K562 (cell line): ENCODE data around the gene BSDC1. TPM values are rescaled to one million over a fixed set of nuclear protein-coding genes. Genes with fewer than 3 reads are reported as not detected.

Experiments used
- CHD4 ChIP-seq: fragments of 200-600 bp; sonication (generic); IDR thresholded peaks from 3 replicates; pipeline ENCODE4 v1.6.1; 2012; ENCODE audit warnings: low read depth, mild to moderate bottlenecking, mixed read lengths, low read length, inconsistent platforms; ENCODE audit not compliant: insufficient read depth, insufficient replicate concordance, poor library complexity, severe bottlenecking
- ETS2 ChIP-seq: IDR thresholded peaks from 2 replicates; pipeline ENCODE4 v1.6.1; 2016; ENCODE audit warnings: borderline replicate concordance, missing genetic modification characterization, mild to moderate bottlenecking, moderate library complexity, missing compliant biosample characterization; ENCODE audit not compliant: poor library complexity, severe bottlenecking
- ETV6 ChIP-seq, 3 experiments: fragments of 150-350 bp in 1 of 3; sonication (generic) in 1 of 3; formaldehyde crosslinking in 1 of 3; IDR thresholded peaks; 2 replicates each; pipeline versions ENCODE4 v1.6.1 to v1.8.0; 2014 to 2022; ENCODE audit warnings: borderline replicate concordance in 2 of 3, low read depth in 2 of 3, antibody characterized with exemption in 1 of 3, low read length in 1 of 3, mild to moderate bottlenecking in 1 of 3, missing genetic modification reagents in 1 of 3
- GATA2 ChIP-seq: sonication (generic); formaldehyde crosslinking; IDR thresholded peaks from 2 replicates; pipeline ENCODE4 v1.4.0; 2020; ENCODE audit warnings: mild to moderate bottlenecking, missing genetic modification reagents
- MTA1 ChIP-seq: fragments of 450-650 bp; IDR thresholded peaks from 2 replicates; pipeline ENCODE4 v1.6.1; 2017; ENCODE audit warnings: borderline replicate concordance
- RBM39 ChIP-seq: fragments of 200-400 bp; formaldehyde crosslinking; optimal IDR thresholded peaks from 2 replicates; pipeline ENCODE3; 2018; ENCODE audit warnings: low read depth, low read length
- SIN3B ChIP-seq: fragments of 450-650 bp; IDR thresholded peaks from 2 replicates; pipeline ENCODE4 v1.6.1; 2017; ENCODE audit warnings: low read depth, mild to moderate bottlenecking, moderate library complexity
- SP1 ChIP-seq: sonication (generic); formaldehyde crosslinking; IDR thresholded peaks from 2 replicates; pipeline ENCODE4 v1.8.1; 2022; ENCODE audit warnings: mild to moderate bottlenecking, missing genetic modification reagents
- YY1 ChIP-seq, 3 experiments: IDR thresholded peaks; 2 replicates each; pipeline ENCODE4 v1.6.1; 2011; ENCODE audit warnings: low read length in 2 of 3, mild to moderate bottlenecking in 2 of 3, moderate library complexity in 2 of 3, borderline replicate concordance in 1 of 3, control low read depth in 1 of 3, low read depth in 1 of 3; ENCODE audit not compliant: insufficient read depth in 3 of 3, insufficient replicate concordance in 2 of 3, control insufficient read depth in 1 of 3, insufficient read length in 1 of 3; ENCODE audit errors: extremely low read depth in 1 of 3
- ZFP36 ChIP-seq: fragments of 150-350 bp; IDR thresholded peaks from 2 replicates; pipeline ENCODE4 v1.6.1; 2018; ENCODE audit warnings: low read length, low read depth; ENCODE audit not compliant: partially characterized antibody
- ZNF263 ChIP-seq: sonication (generic); formaldehyde crosslinking; IDR thresholded peaks from 2 replicates; pipeline ENCODE4 v1.8.0; 2022; ENCODE audit warnings: mild to moderate bottlenecking, missing genetic modification reagents, borderline replicate concordance
- ZNF41 ChIP-seq: fragments of 250-450 bp; sonication (Bioruptor Pico); conservative IDR thresholded peaks from 2 replicates; pipeline ENCODE4 v1.4.0; 2020; ENCODE audit warnings: mild to moderate bottlenecking
- ZNF507 ChIP-seq: conservative IDR thresholded peaks from 2 replicates; pipeline ENCODE4 v1.6.1; 2017; ENCODE audit warnings: missing genetic modification characterization, missing compliant biosample characterization
- polyA plus RNA-seq, 8 experiments: library from polyadenylated mRNA; depleted of rRNA in 4 of 8; stranded (reverse) in 5 of 8; unstranded in 3 of 8; fragments of >200 nt; fragmentation: Nextera tagmentation in 2 of 8; fragmentation: Illumina TruSeq in 1 of 8; extraction: Ambion mirVana in 2 of 8; extraction: Trizol in 1 of 8; gene quantifications; 2 replicates each; pipeline versions ENCODE4 v1.2.1 to v1.2.3, GENCODE V29; 2011 to 2014; ENCODE audit warnings: inconsistent platforms in 1 of 8, missing spikeins in 1 of 8
- total RNA-seq, 7 experiments: library from RNA; depleted of rRNA in 6 of 7; stranded (reverse); fragments of >200 nt in 6 of 7; fragmentation: Illumina TruSeq in 2 of 7; extraction: Trizol in 2 of 7; gene quantifications; 2 replicates each; pipeline versions ENCODE4 v1.2.1 to v1.2.3, GENCODE V29; 2011 to 2021; ENCODE audit warnings: low replicate concordance in 1 of 7
- TF ChIP-seq, protein P1 (sequence below): fragments of 450-650 bp; formaldehyde crosslinking; IDR thresholded peaks from 2 replicates; pipeline ENCODE4 v1.4.0; 2022; ENCODE audit warnings: missing genetic modification characterization
- TF ChIP-seq, protein P2 (sequence below): fragments of 450-650 bp; IDR thresholded peaks from 2 replicates; pipeline ENCODE4 v1.6.1; 2017; ENCODE audit warnings: antibody characterized with exemption
- TF ChIP-seq, protein P3 (sequence below), 2 experiments: IDR thresholded peaks; 2 replicates each; pipeline ENCODE4 v1.6.1; 2011; ENCODE audit warnings: borderline replicate concordance in 1 of 2, control low read depth in 1 of 2, low read depth in 1 of 2, low read length in 1 of 2, mild to moderate bottlenecking in 1 of 2, mixed read lengths in 1 of 2, moderate library complexity in 1 of 2; ENCODE audit not compliant: insufficient read depth in 1 of 2, insufficient read length in 1 of 2, poor library complexity in 1 of 2, severe bottlenecking in 1 of 2; ENCODE audit errors: extremely low read depth in 1 of 2

Gene BSDC1
- total and polyA plus RNA-seq, 9 of the 15 experiments (the other 6 are each of a cell fraction or from before 2014, with no cell fraction given) = 10.2 to 96.8 (median 73.1) TPM

DNA sequence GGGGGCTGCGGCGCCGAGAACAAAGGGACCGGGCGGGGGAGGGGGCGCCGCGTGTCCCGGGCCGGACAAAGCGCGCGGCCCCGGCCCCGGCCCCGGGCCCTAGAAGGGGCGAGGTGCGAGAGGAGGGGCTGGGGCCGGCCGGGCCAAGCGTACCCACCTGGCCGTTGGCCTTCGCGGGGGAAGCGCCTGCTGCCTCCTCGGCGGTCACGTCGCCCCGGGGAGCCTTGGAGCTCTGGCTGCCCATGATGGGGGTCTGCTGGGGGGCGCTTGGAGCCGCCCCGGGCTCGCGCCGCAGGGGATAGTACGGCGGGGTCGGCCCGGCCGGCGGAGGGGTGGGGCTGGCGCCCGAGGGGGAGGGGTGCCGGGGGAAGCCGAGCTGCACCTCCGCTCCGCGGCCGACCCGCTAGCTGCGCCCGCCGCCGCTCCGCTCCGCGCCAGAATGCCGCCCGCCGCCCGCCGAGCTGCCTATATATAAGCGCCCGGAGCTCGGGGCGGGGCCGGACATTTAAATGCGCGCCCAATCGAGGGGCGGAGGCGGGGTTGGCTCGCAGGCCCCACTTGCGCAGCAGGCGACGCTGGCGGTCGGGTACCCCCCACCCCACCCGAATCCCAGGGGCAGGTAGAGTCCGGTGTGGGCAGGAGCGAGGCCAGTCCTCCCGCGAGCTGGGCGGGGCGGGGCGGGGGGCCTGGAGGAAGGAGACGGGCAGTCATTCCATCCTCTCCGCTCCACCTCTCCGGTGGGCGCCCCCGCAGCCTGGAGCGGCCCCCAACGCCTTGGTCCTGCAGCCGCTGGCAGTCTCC lies 58.3 kb downstream of the BSDC1 start, which contains the start of gene MARCKSL1 (continued):
- TF ChIP-seq ZNF263 (CRISPR knock-in tag) = peak; percentile 52
- TF ChIP-seq RBM39 = no peak
- TF ChIP-seq CHD4 = no peak
- no peak for TF ChIP-seq ETV6 (IDR thresholded peaks at IDR 0.05; ENCODE audit: borderline replicate concordance in 1 of 2, low read depth in 2 of 2, low read length in 1 of 2)
- TF ChIP-seq ETV6 (CRISPR knock-in tag; IDR thresholded peaks at IDR 0.05; ENCODE audit: borderline replicate concordance) = no peak
- TF ChIP-seq, protein P1, sequence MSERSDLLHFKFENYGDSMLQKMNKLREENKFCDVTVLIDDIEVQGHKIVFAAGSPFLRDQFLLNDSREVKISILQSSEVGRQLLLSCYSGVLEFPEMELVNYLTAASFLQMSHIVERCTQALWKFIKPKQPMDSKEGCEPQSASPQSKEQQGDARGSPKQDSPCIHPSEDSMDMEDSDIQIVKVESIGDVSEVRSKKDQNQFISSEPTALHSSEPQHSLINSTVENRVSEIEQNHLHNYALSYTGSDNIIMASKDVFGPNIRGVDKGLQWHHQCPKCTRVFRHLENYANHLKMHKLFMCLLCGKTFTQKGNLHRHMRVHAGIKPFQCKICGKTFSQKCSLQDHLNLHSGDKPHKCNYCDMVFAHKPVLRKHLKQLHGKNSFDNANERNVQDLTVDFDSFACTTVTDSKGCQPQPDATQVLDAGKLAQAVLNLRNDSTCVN (CRISPR knock-in tag) = no peak
- peak; percentile 83 for TF ChIP-seq SP1
- TF ChIP-seq ZNF507 (tag) = no peak
- TF ChIP-seq ETS2 = no peak
- TF ChIP-seq, protein P2, sequence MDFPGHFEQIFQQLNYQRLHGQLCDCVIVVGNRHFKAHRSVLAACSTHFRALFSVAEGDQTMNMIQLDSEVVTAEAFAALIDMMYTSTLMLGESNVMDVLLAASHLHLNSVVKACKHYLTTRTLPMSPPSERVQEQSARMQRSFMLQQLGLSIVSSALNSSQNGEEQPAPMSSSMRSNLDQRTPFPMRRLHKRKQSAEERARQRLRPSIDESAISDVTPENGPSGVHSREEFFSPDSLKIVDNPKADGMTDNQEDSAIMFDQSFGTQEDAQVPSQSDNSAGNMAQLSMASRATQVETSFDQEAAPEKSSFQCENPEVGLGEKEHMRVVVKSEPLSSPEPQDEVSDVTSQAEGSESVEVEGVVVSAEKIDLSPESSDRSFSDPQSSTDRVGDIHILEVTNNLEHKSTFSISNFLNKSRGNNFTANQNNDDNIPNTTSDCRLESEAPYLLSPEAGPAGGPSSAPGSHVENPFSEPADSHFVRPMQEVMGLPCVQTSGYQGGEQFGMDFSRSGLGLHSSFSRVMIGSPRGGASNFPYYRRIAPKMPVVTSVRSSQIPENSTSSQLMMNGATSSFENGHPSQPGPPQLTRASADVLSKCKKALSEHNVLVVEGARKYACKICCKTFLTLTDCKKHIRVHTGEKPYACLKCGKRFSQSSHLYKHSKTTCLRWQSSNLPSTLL = no peak
- TF ChIP-seq, protein P3, sequence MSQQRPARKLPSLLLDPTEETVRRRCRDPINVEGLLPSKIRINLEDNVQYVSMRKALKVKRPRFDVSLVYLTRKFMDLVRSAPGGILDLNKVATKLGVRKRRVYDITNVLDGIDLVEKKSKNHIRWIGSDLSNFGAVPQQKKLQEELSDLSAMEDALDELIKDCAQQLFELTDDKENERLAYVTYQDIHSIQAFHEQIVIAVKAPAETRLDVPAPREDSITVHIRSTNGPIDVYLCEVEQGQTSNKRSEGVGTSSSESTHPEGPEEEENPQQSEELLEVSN (IDR thresholded peaks at IDR 0.05; ENCODE audit: borderline replicate concordance in 1 of 2, extremely low read depth in 1 of 2, insufficient read depth in 1 of 2, insufficient read length in 1 of 2, low read depth in 1 of 2, low read length in 1 of 2, poor library complexity in 1 of 2, severe bottlenecking in 1 of 2) = peak in 1 of 2 experiments; percentile 51
- TF ChIP-seq GATA2 (CRISPR knock-in tag) = no peak
- no peak for TF ChIP-seq MTA1
- TF ChIP-seq SIN3B = no peak
- no peak for TF ChIP-seq ZFP36
- TF ChIP-seq YY1 (IDR thresholded peaks at IDR 0.05; ENCODE audit: borderline replicate concordance in 1 of 3, control insufficient read depth in 1 of 3, extremely low read depth in 1 of 3, insufficient read depth in 3 of 3, insufficient read length in 1 of 3, insufficient replicate concordance in 2 of 3, low read depth in 1 of 3, low read length in 2 of 3) = peak in 2 of 3 experiments; percentile 68 to 75
- no peak for TF ChIP-seq ZNF41
